ENCODE results near the gene TOP3B.
"Not testable (repeated sequence)": the region's sequence is repeated elsewhere in the genome, so short reads cannot be mapped to it uniquely, and the experiment has no call there.

TOP3B gene

DNA sequence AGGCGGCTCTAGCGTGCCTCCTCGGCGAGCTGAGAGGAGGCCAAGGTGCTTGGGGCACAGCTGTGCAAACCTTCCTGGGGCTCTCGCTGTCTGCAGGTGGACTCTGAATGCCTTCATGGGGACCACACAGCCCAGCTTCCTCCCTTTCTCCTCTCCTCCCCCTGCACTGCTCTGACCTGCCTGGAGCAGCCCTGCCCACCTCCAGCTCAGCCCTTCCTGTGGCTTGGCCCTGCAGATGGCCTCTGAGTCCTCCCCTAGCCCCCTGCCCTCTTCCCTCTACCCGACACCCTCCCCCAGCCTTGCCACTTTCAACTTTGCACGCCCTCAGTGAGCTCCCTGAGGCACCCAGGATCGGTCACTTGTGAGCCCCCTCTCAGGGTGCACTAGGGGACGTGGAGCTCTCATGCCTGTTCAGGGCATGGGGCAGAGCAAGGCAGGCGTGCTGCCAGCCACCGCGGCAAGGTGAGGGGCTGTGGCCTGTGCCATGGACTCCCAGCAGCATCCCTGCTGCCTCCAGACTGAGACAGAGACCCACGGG, 61.3 kb downstream of the TOP3B start:
- no peak for DNase-seq

DNA sequence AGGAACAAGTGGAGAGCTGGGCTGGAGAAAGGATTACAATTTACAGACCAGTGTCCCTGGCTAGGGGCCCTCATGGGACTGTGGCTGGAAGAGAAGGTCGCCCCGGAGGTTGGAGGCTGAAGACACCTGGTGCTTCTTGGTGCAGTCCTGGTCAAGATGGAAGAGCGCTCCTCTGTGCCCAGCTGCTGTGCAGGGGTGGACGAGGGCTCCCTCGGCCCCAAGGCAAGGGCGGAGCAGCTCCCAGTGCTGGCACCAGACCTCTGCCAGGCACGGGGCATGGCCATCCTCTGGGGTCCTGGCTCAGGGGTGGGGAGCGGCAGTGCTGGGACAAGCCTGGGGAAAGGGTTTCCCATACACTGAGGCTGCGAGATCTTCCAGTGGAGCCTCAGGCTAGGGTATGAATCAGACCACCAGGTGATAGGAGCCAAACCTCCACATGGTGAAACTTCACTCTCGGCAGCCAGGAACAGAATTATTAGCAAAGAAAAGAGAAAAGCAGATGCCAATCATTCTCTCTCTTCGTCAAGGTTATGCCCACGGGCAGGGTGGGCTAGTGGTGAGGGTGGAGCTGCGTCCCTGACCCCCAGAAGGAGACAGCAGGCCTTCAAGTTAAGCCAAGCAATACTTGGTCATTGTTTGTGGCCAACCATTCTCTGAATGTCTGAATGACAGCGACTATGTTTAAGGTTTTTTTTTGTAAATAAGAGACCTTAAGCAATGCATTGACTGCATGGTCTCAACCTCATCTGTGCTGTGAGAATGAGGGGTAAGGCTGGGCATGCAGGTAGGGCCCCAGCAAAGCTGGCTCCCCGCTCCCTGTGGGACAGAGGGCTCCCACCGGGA, 62.0 kb downstream of the TOP3B start:
- no peak for DNase-seq

DNA sequence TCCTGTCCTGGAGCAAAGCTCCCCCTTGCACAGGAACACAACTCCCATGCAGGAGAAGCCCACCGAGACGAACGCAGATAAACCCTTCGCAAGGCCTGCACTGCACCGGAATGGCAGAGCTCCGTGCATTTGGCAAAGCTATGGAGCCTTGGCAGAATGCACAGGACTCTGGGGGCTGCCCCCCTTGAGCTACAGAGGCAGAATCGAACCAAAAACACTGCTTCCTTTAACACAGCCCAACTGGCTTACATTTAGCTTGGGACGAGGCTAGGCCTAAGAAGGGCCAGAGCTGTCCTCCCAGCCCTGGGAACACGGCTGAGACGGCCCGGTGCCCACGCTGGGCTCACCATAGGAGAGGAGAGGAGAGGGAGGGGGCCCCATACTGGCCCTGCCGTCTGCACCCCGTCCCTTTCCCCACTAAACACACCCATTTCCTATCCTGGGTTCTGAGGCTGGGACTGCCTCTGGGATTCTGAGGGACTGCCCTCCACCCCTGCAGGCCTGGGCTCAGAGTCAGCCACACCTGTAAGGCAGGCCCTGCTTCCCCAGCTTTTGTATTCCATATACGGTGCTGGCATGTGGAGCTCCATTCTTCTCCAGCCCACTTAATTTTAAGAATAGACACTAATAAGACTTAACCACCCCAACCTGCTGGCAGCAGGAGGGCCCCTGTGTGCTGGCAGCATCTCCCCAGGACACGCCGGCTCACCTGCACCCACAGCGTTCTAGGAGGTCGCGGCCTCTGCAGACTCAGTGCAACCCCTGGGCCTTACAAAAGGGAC, 62.9 kb downstream of the TOP3B start:
- DNase-seq: no peak

DNA sequence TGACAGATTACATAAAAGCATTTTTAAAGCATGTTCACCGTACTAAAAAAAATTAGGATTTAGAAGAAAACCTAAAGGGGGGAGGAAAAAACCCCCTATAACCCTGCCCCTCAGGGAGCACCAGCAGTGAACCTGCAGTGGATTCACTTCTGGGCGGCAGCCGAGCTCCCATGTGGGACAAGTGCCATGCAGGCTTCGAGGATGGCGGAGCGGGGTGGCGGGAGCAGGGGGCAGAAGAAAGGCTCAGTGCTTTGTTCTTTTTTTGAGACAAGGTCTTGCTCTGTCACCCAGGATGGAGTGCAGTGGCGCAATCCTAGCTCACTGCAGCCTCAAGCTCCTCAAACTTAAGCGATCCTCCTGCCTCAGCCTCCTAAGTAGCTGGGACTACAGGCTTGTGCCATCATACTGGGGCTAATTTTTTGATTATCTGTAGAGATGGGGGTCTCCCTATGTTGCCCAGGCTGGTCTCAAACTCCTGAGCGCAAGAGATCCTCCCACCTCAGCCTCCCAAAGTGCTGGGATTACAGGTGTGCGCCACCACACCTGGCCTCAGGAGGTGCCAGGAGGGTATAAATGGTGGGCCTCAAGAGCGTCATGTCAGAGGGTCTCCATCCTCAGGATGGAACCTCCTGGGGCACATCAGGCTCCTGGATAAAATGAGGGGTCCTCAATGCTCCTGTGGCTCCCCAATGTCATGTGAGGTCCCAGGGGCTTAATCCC, 64.0 kb downstream of the TOP3B start:
- no peak for DNase-seq

DNA sequence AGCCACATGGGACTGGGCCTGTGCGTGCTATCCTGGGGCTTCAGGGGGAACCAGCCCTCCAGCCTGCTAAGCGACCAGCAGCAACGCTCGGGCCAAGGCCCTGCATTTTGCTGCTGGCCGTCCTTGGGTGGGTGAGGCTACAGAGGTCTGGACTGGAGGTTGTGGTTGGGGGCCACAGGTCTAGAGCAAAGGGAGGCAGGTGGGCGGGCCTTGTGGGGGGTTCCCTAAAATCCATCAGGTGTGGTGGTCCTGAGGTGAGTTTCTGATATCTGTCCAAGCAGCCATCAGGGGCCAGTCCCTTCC, 64.7 kb downstream of the TOP3B start:
- DNase-seq: no peak

DNA sequence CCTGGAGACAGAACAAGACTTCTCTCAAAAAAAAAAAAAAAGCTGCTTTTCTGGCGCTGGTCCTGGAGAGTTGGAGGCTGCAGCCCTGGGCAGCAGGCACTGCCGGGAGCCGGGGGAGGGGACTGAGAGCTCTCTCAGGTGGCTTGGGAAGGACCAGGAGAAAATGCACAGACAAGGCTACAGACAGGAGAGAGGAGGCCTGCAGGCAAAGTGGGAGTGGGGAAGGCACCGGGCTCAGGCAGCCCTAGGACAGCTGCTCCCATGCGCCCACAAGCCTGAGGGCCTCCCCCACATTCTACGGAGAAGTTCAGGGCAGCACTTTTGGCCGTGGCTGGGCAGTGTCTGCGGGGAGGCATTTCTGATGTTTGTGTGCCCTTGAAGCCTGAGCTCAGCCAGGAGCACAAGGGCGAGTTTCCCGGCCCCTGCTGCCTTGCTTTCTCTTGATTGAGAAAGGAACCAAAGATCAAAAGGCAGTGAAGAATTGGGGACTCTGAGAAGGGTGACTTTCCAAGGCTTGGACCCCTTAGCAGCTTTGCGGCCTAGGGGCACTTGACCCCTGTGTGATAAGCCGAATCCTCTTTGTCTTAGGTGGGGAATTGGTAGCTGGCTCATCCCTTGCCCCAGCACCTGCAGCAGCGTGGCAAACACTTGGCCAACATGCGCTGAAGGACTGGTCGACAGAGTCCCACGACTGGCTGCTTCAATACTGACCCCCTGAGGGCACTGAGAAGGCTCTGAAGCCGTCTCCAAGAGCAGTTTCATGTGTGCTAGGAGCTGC, 65.2 kb downstream of the TOP3B start:
- DNase-seq: no peak

DNA sequence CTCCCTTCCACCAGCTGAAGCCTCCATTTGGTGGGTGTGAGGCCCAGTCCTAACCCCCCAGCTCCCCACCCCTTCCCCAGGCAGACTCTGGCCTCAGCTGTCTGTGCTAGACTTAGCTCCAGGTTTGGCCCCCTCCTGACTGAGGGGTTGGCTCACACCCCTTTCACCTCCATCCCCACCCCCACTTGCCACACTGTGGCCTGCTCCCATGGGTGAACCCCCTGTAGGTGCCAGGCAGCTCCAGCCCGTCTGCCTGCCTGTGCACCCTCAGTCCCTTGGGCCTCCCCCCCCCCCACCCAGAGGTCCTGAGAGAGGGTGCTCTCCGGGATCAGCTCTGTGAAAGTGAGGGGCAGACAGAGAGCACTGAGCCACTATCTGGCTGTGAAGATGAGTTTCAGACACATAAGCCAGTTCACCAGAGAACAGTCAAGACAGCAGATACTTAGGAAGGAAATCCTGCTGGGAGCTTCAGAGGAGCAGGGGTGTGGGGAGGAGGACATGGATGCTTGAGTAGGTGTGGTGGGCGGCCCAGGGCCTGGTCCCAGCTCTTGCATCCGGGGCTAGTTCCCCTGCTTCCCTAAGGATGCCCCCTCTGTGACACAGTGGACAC, 66.2 kb downstream of the TOP3B start:
- DNase-seq: no peak

DNA sequence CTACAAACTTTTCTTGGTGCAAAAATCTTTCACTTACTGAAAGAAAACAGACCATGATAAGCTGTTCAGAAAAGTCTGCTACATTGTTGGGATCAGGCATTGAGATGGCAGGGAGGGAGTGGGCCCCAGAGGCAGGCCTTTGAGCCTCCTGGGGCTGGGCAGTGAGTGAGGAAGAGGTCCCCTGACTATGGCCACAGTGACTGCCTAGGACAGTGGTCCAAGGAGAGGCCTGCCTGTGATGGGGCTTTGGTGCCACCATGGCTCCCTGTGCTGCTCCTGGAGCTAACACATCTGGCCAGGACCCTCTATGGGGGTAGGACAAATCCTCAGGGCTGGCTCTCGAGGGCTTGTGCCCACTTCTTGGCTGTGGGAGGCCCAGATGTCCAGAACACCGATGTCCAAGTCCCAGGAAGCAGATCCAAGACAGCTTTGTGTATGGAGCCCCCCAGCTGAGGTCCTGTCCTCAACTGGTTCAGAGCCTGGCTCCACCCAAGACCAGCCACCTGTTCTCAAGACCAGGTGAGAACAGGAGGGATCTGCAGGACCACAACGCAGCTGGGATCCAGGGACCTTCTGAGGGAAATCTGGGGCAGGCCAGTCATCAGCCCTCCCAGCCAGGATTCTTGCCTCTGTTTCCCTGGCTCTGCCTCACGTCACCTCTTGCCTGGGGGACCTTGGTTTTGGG, 66.8 kb downstream of the TOP3B start:
- no peak for DNase-seq

DNA sequence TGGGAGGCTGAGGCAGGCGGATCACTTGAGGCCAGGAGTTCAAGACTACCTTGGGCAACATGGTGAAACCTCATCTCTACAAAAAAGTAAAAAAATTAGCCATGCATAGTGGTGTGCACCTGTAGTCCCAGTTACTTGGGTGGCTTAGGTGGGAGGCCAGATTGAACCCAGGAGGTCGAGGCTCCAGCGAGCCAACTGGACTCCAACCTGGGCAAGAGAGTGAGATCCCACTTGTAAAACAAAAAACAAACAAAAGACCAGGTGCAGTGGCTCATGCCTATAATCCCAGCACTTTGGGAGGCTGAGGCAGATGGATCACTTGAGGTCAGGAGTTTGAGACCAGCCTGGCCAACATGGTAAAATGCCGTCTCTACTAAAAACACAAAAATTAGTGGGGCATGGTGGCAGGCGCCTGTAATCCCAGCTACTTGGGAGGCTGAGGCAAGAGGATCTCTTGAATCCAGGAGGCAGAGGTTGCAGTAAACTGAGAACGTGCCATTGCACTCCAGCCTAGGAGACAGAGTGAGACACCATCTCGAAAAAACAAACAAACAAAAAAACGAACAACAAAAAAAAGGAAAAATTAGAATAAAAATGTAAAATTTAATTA, 68.4 kb downstream of the TOP3B start:
- not testable (repeated sequence) for DNase-seq

DNA sequence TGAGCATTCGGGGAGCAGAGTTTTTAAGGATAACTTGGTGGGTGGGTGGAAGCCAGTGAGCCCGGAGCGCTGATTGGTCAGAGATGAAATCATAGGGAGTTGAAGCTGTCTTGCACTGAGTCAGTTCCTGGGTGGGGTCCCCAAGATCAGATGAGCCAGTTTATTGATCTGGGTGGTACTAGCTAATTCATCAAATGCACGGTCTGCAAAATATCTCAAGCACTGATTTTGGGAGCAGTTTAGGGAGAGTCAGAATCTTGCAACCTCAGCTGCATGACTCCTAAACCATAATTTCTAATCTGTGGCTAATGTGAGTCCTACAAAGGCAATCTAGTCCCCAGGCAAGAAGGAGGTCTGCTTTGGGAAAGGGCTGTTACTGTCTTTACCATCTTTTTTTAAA, 72.2 kb downstream of the TOP3B start:
- not testable (repeated sequence) for DNase-seq

DNA sequence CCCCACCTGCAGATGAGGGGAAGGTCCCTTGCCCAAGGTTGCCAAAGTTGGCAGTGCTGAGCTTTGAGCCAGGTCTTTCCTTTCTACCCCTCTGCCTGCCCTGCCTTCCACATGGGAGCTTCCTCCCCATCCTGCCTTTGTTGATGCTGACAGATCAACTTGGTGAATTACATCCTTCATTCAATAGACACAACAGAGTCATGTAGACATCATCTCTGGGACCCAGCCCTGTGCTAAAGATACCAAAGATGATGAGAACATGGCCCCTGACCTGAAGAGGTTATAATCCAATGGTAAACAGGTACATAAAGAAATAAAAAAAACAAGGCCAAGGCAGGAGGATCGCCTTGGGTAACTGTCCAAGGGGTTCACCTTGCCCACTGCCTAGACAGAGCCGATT, 72.7 kb downstream of the TOP3B start:
- DNase-seq: no peak

DNA sequence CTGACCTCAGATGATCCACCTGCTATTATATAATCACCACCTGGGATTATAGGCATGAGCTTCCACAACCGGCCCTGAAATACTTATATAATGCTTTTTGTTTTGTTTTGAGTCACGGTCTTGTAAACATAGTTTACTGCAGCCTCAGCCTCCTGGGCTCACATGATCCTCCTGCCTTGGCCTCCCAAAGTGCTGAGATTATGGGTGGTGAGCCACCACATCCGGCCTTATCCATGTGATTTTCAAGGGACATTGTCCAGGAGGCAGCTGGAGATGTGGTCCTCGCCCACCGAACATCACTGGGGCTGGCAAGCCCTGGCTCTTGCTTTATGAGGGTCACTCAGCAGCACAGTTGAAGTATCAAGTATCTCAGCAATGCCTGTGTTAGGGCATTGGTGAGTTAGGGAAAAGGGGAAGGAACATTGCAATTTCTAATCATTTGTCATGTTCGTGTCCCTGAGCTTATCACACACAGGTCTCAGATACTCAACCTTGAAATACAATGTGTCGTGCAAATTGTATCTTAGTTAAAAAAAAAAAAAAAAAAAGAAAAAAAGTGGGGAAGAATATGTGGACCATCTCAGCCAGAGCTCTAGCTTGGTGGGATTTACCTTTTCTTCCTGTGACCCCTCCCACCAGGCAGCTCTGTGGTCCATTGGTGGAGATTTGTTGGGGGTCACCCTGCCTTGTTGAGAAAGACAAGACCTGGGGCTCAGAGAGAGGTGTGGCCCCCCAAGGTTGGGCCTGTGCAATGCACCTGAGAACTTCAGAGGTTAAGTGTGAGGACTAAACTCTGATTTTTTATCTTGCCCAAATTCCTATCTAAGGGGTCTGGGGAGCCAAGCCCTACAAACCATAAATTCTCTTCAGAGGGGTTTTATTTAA, 74.7 kb downstream of the TOP3B start:
- DNase-seq: no peak

Measured in stimulated activated CD4-positive, alpha-beta T cell treated with anti-CD3 and anti-CD28 coated beads, Interleukin-15, amount 100 ng/mL, for 24 hours (primary cell).